Measurements from ENCODE around the gene S100A7A. TPM values are rescaled to one million over a fixed set of nuclear protein-coding genes. Genes with fewer than 3 reads are reported as not detected.
A peak's percentile ranks its signal among the peaks of the same experiment; 100 is the strongest.

S100A7A gene
- total RNA-seq, 2 experiments from 2014 or later, result not detected

- Histone ChIP-seq H3K27me3 (ENCODE audit: control insufficient read depth in 1 of 2, insufficient read depth in 2 of 2, low read length in 2 of 2) (peaks cover 8 to 10% of the 10 kb centered on the region in 2 experiments), H3K4me3 (ENCODE audit: low read length) (no peak overlapping the region), H3K9me3 (ENCODE audit: control insufficient read depth in 1 of 2, insufficient read depth in 1 of 2, low read length in 2 of 2) (peaks cover 0 to 10% of the 10 kb centered on the region in 2 experiments), H3K27ac (ENCODE audit: low read depth in 1 of 2, low read length in 2 of 2) (no peak overlapping the region), H3K4me1 (ENCODE audit: insufficient read depth, low read length) (no peaks in the 10 kb centered on the region), H3K36me3 (ENCODE audit: insufficient read depth, low read length) (no peaks in the 10 kb centered on the region)
- TF ChIP-seq, protein P1, sequence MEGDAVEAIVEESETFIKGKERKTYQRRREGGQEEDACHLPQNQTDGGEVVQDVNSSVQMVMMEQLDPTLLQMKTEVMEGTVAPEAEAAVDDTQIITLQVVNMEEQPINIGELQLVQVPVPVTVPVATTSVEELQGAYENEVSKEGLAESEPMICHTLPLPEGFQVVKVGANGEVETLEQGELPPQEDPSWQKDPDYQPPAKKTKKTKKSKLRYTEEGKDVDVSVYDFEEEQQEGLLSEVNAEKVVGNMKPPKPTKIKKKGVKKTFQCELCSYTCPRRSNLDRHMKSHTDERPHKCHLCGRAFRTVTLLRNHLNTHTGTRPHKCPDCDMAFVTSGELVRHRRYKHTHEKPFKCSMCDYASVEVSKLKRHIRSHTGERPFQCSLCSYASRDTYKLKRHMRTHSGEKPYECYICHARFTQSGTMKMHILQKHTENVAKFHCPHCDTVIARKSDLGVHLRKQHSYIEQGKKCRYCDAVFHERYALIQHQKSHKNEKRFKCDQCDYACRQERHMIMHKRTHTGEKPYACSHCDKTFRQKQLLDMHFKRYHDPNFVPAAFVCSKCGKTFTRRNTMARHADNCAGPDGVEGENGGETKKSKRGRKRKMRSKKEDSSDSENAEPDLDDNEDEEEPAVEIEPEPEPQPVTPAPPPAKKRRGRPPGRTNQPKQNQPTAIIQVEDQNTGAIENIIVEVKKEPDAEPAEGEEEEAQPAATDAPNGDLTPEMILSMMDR (IDR thresholded peaks at IDR 0.05), result no peak
- Mint-ChIP-seq H3K36me3 (ENCODE audit: low read depth) (no peaks in the 10 kb centered on the region), H3K4me1 (ENCODE audit: low read depth) (no peaks in the 10 kb centered on the region), H3K27me3 (peaks cover 42% of the 10 kb centered on the region), H3K9me3 (peaks cover 2% of the 10 kb centered on the region), H3K4me3 (no peak overlapping the region), H3K27ac (no peak overlapping the region)
- no peak for DNase-seq
- no peak for ATAC-seq (ENCODE audit: poor library complexity)
- CTCF ChIA-PET, result no interaction called here
- intact Hi-C loops (cut with DNase I, micrococcal nuclease), result no loop called here
- POLR2A ChIA-PET, result no interaction called here
Measured at GRCh38 chr1:153380711-153381110, 35.6 kb upstream of the S100A7A start.

DNA sequence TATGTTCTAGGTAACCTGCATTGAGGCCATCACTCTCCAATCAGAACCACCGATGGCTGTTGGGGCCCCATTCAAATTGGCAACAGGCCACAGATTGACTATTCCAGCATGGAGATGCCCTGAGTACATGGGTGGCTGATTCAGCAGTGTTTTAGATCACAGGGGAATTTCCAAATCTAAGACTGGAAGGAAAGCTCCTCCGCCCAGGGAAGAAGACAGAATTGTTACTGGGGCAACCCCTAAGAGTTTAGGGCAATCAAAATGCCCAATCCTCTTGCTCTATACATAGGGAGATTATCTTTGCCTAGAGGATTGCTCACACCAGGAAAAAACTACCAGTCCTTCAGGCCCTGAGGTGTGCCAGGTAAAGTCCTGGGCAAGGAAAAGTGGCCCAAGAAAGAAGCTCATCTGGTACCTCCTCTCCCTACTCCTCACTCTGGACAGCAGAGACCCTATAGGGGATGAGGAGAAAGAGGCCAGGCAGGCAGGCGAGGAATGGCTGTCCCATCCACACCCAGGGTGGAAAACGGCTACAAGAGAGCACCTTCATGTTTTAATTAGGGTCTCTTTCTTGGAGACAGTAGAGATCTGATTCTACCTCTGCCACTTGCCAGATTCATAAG lies 31.3 kb upstream of the S100A7A start:
- H3K27ac ChIP-seq (ENCODE audit: low read depth in 1 of 2, low read length in 2 of 2), result no peak overlapping the region
- Mint-ChIP-seq H3K27ac (no peak overlapping the region), H3K27me3 (peaks cover 11% of the 10 kb centered on the region), H3K36me3 (ENCODE audit: low read depth) (no peaks in the 10 kb centered on the region), H3K9me3 (peaks cover 2% of the 10 kb centered on the region), H3K4me3 (no peak overlapping the region), H3K4me1 (ENCODE audit: low read depth) (no peaks in the 10 kb centered on the region)
- intact Hi-C loops (cut with DNase I, micrococcal nuclease), result no loop called here
- H3K9me3 ChIP-seq (ENCODE audit: control insufficient read depth in 1 of 2, insufficient read depth in 1 of 2, low read length in 2 of 2), result peaks cover 0 to 9% of the 10 kb centered on the region in 2 experiments
- TF ChIP-seq, protein P1 (IDR thresholded peaks at IDR 0.05), result no peak
- ATAC-seq (ENCODE audit: poor library complexity), result no peak
- H3K27me3 ChIP-seq (ENCODE audit: control insufficient read depth in 1 of 2, insufficient read depth in 2 of 2, low read length in 2 of 2), result peaks cover 0 to 2% of the 10 kb centered on the region in 2 experiments
- H3K4me3 ChIP-seq (ENCODE audit: low read length), result no peak overlapping the region
- no peaks in the 10 kb centered on the region for H3K36me3 ChIP-seq (ENCODE audit: insufficient read depth, low read length)
- peak in 1 of 14 experiments; percentile 37 for DNase-seq
- H3K4me1 ChIP-seq (ENCODE audit: insufficient read depth, low read length), result no peaks in the 10 kb centered on the region
- CTCF ChIA-PET, result no interaction called here
- POLR2A ChIA-PET, result no interaction called here

- Mint-ChIP-seq H3K4me3 (no peak overlapping the region), H3K27me3 (peaks cover 7% of the 10 kb centered on the region), H3K27ac (no peak overlapping the region), H3K4me1 (ENCODE audit: low read depth) (no peaks in the 10 kb centered on the region), H3K9me3 (no peaks in the 10 kb centered on the region), H3K36me3 (ENCODE audit: low read depth) (no peaks in the 10 kb centered on the region)
- ATAC-seq (ENCODE audit: poor library complexity) (no peak), DNase-seq (peak in 3 of 14 experiments; percentile 11 to 56 (median 51))
- H3K36me3 ChIP-seq (ENCODE audit: insufficient read depth, low read length), result no peaks in the 10 kb centered on the region
- H3K27me3 ChIP-seq (ENCODE audit: control insufficient read depth in 1 of 2, insufficient read depth in 2 of 2, low read length in 2 of 2), result peaks cover 6 to 7% of the 10 kb centered on the region in 2 experiments
- no peak overlapping the region for H3K4me3 ChIP-seq (ENCODE audit: low read length)
- ChIA-PET CTCF (no interaction called here), POLR2A (no interaction called here)
- intact Hi-C loops (cut with DNase I, micrococcal nuclease), result no loop called here
- H3K9me3 ChIP-seq (ENCODE audit: control insufficient read depth in 1 of 2, insufficient read depth in 1 of 2, low read length in 2 of 2), result no peaks in the 10 kb centered on the region
- TF ChIP-seq, protein P1 (IDR thresholded peaks at IDR 0.05), result no peak
- H3K27ac ChIP-seq (ENCODE audit: low read depth in 1 of 2, low read length in 2 of 2), result no peak overlapping the region
- H3K4me1 ChIP-seq (ENCODE audit: insufficient read depth, low read length), result no peaks in the 10 kb centered on the region
Measured at GRCh38 chr1:153386500-153386901, 29.8 kb upstream of the S100A7A start.

All from CD4-positive, alpha-beta T cell (primary cell).